LHCN-M2 (cell line): ENCODE data around the gene ARHGAP9. TPM values are rescaled to one million over a fixed set of nuclear protein-coding genes. Genes with fewer than 3 reads are reported as not detected.
"Not testable (repeated sequence)": the region's sequence is repeated elsewhere in the genome, so short reads cannot be mapped to it uniquely, and the experiment has no call there.

ENCODE experiments used
- DNase-seq: peaks from one replicate; pipeline ENCODE4 v3.0.0-alpha.2; 2012; ENCODE audit warnings: low read depth
- total RNA-seq: library from RNA; depleted of rRNA; stranded (reverse); fragments of >200 nt; gene quantifications from 2 replicates; pipeline ENCODE4 v1.2.3, GENCODE V29; 2014

ARHGAP9 gene
- total RNA-seq, 1 experiment from 2014 or later, result 0.23 TPM

GRCh38 chr12:57495051-57495701, 15.5 kb upstream of the ARHGAP9 start:
- not testable (repeated sequence) for DNase-seq

GRCh38 chr12:57491393-57492280, 12.0 kb upstream of the ARHGAP9 start:
- DNase-seq, result no peak

- no peak for DNase-seq
These were observed 10.5 kb upstream of the ARHGAP9 start for GRCh38 chr12:57490126-57490525.

- DNase-seq, result no peak
These were observed 9.5 kb upstream of the ARHGAP9 start for GRCh38 chr12:57489157-57489641.

GRCh38 chr12:57488402-57489156, 8.9 kb upstream of the ARHGAP9 start:
- peak; percentile 31 for DNase-seq

DNA sequence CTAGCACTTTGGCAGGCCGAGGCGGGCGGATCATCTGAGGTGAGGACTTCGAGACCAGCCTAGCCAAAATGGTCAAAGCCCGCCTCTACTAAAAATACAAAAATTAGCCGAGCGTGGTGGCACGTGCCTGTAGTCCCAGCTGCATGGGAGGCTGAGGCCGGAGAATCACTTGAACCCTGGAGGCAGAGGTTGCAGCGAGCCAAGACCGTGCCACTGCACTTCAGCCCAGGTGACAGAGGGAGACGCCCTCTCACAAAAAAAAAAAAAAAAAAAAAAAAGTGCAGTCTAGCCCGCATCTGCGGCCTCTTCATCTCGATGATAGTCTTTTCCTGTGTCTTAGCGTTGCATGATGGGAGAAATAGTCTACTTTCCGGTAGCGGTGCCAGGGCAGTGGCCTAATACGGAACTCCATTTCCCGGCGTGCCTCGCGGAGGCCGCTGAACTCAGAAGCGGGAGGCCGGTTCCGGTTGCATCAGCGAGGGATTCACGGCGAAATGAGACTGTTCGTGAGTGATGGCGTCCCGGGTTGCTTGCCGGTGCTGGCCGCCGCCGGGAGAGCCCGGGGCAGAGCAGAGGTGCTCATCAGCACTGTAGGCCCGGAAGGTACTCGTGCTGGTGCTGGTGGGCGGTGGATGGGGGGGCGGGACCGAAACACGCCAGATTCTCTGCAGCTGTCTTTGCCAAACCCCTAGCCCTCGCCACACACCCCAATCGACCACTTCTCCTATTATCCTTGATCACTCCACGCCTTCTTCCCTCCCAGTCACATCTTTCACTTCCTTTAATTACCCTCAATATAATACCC, 8.1 kb upstream of the ARHGAP9 start, which contains the start of gene MARS1:
Gene MARS1 (plus strand): TSS at position 472 of the 805 bp plus-strand sequence. CDS start 23 bp downstream, at position 495.
- peak; percentile 96 for DNase-seq

- no peak for DNase-seq
These were observed 7.5 kb upstream of the ARHGAP9 start for GRCh38 chr12:57487055-57487596.

- DNase-seq, result no peak
These were observed 6.0 kb upstream of the ARHGAP9 start for GRCh38 chr12:57485695-57486094.

GRCh38 chr12:57483466-57483865, 3.8 kb upstream of the ARHGAP9 start:
- DNase-seq, result no peak

DNA sequence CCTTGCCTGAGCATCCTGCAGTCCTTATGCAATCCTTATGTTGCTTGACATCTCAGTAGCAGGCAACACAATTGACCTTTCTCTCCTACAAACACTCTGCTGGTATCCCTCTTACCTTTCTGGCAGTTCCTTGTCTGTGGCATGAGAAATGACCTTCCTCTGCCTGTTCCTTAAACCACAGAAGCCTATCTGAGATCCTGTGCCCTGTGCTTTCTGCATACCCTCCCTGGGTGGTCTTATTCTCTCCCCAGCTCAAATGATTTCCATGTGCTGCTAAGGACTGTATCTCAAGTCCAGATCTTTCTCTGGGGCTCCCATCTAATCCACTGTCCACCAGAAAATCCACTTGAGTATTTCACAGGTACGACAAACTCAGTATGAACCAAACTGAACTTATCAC, 2.0 kb upstream of the ARHGAP9 start:
- DNase-seq, result no peak

DNA sequence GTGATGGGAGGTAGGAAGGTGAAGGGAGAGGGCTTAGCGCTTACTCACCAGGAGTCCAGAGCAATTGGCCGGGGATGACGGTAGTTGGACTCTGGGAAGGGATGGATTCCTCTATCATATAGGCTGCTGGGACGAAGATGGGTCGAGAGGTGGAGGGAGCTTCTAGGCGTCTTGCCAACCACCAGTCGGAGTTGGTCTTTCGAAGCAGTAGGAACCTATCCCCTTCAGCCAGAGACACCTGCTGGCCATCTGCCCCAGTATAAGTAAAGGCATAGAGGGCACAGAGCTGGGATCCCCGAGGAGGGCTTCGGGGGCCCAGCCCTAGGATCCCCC, 657 bp downstream of the ARHGAP9 start:
- DNase-seq, result no peak

- DNase-seq, result no peak
These were observed 1.7 kb downstream of the ARHGAP9 start for GRCh38 chr12:57477710-57478681.

- no peak for DNase-seq
These were observed 2.5 kb downstream of the ARHGAP9 start for GRCh38 chr12:57476993-57477709.

- DNase-seq, result no peak
These were observed 3.3 kb downstream of the ARHGAP9 start for GRCh38 chr12:57476162-57476992.

- DNase-seq, result no peak
These were observed 4.2 kb downstream of the ARHGAP9 start for GRCh38 chr12:57475271-57476161.

DNA sequence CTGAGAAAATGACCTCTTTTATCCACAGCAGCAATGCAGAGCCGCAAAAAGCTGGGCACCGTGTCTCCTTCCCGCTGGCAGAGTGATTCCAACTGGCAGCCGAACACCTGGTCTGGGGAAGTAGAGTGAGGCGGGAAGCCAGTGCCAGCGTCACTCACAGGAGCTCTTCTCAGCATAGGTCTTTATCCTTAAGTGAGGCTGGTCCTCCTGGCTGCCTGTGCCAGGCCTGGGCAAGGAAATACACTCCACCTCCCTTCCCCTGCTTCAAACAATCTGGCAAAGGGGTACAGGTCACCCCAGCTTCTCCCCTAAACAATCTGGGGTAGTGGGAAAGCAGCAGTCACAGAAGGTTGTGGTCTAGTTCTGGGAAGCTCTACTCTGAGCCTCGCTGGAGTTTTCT, 4.8 kb downstream of the ARHGAP9 start:
- no peak for DNase-seq

- DNase-seq, result no peak
These were observed 5.2 kb downstream of the ARHGAP9 start for GRCh38 chr12:57474430-57474829.
